Right ventricle myocardium superior (tissue), 1 donor: ENCODE measurements around the gene APOA1. TPM values are rescaled to one million over a fixed set of nuclear protein-coding genes. Genes with fewer than 3 reads are reported as not detected.

Experiments
- ATAC-seq: fragments of 200-7000 bp; cut with Tn5 transposase; one replicate; pipeline ENCODE4 v1.9.1; 2020; ENCODE audit warnings: mild to moderate bottlenecking; ENCODE audit not compliant: poor library complexity
- DNase-seq: peaks from one replicate; pipeline ENCODE4 v3.0.0-alpha.2; 2020
- intact Hi-C: fragments of 100-400 bp; cut with DNase I; formaldehyde crosslinking; loops from one replicate; pipeline ENCODE4 v1.11.2; 2022
- long read RNA-seq: library from polyadenylated mRNA; unstranded; transcript quantifications from one replicate; pipeline ENCODE4 v2.0.0, GENCODE V29; 2021
- total RNA-seq: library from RNA; stranded (reverse); fragmentation: NEBNext Ultra II Directional; extraction: Animal tissue kit (Norgen Biotek cat#: 25700); gene quantifications from one replicate; pipeline ENCODE4 v1.2.1, GENCODE V29; 2021
- donor health status: DM: no; HTN: yes; CAD: no; lungs with severe emphysema.

APOA1 gene
- total RNA-seq: 8.4 TPM
- long read RNA-seq, transcript APOA1-201 (4 exons, 1,227 nt): major isoform, 5 of 7 reads
- long read RNA-seq, partial matches to known transcripts: 1 of 7 reads
- long read RNA-seq, other reads (novel, unspliced or antisense): 0 of 7 reads

DNA sequence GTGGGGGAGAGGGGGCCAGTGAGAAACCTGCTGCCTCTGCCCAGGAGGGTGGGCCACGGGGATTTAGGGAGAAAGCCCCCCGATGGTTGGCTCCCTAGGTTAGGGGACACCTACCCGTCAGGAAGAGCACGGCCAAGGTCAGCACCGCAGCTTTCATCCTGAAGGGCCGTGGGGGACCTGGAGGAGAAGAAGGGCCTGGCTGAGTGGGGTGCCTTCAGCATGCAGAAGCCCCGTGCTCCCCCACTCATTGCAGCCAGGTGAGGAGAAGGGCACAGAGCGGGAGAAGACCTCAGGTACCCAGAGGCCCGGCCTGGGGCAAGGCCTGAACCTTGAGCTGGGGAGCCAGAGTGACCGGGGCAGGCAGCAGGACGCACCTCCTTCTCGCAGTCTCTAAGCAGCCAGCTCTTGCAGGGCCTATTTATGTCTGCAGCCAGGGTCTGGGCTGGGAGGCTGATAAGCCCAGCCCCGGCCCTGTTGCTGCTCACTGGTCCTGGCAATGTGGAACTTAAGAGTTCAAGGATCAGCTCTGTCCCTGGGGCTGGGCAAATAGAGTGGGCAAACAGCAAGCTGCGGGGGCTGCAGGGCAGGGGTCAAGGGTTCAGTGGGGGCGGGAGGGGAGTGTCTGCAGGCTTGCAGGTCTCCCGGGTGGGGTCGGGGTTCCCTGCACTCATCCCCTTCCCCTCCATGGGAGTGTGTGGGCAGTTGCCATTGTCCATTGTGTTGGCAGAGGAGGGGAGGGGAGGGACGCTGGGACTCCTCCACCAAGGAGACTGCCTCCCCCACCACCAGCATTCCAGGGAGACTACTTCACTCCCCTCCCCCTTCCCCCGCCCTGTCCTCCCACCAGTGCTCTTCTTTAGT, at the start of gene APOA1:
APOA1 (minus strand) TSS at position 392 of the 861 bp plus-strand sequence; CDS start at position 157, 235 bp downstream.
- intact Hi-C loops: no loop called here
- no peak for DNase-seq

DNA sequence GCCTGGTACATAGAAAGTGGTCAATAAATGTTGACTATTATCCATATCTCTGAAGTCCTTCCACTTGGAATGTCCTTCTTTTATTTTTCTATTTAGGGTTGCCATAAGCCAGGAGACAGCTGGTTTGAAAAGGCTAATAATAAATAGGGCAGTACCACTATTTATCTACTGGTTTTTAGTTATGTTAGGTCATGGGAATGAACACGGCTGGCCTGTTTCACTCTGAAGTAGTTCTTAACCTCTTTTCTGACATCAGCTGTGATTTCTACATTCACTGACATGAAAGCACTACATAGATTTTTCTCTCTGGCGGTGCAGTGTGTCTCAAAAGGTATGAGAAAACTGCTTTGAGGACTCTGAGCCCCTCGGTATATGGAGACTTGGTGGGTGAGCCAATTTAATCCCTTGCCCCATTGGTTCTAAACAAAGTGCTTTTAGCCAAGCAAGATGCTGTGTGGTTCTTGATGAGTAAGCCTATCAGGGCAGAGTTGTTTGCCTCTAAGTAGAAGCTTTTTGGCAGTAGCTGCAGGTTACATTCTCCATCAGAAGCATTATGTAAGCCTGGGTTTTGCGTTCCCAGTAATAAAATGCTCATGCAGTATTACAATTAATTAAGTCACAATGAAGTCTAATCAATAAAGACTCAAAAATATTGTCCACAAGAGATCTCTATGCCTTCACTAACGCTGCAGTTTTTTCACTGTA, 48.7 kb upstream of the APOA1 start:
- DNase-seq (no peak), ATAC-seq (peak; percentile 88)
- intact Hi-C loops: no loop called here

More for the DNA sequence above, at the start of gene APOA1:
- no peak for ATAC-seq

DNA sequence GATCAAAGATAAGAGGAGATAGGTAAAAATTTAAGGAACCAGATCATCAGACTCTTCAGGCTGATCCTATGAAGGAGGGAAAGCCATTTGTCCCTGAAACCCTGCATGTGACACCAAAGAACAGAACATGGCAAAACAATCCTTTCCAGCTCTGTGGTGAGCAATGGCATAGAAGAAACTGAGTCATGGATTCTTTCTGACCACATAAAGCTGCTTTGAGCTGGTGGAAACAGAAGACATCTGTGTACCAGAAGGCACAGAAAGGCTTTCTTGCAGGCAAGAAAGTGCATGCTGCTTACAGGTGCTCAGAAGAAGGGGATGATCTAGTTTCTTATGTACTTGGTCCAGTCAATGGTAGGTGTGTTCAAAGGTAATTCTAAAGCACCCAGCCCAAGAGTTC, 45.0 kb upstream of the APOA1 start:
- intact Hi-C loops: no loop called here
- ATAC-seq: no peak
- DNase-seq: no peak

DNA sequence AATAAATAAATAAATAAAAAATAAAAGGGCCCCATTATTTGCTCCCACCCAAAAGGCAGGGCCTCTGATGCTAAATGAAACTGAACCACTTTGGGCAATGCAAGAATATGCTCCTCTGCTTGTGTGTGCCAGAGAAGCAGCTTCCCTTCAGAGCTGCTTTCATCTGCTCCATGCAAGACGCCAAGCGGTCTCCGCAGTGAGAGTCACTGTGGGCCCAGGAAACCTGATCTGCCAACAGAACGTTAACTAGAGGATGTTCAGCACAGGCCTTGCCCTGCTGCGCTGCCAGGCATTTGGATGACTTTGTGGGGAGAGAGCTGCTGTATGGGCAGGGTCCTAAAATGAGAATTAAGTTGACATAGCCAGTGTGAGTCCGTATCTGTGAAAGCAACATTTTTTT, 43.7 kb upstream of the APOA1 start:
- intact Hi-C loops: no loop called here
- ATAC-seq (no peak), DNase-seq (no peak)

DNA sequence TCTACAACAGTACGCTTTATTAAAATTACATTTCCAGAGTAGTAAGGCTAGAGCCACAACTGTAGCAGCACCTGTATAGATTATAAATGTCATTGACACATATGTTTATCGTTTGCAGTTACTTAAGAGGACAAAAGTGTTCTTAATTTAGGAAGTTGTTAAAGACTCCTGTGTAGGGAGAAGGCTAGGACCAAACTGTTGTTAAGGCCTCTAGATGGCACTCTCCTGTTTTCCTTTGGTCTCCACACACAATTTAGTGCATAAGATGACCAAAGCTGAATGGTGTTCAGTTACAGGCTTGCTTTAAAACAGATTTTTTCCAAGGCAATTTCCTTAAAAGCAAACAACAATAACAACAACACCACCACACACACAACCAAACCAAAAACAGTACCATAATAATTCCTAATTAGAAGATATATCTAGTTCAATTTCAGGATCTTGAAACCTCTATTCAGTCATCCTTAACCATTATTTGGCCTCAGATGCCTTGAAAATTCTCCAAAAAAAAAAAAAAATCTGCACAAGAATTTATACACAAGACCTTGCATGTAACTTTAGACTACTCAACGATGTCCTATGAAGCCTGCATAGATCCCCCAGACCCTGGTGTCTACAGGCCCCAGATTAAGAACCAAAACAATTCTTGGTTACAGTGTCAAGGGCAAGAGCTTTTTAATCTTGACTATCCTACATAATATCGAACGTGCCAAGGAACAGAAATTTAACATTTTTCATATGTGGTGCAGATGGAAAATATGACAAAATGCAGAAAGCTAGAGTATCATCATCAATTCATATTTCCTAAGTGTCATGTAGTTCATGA, 42.6 kb upstream of the APOA1 start:
- DNase-seq: no peak
- intact Hi-C loops: loop anchor here (5.0 kb wide), 1 partner anchor 227 kb away; no protein-coding TSS in a partner anchor

DNA sequence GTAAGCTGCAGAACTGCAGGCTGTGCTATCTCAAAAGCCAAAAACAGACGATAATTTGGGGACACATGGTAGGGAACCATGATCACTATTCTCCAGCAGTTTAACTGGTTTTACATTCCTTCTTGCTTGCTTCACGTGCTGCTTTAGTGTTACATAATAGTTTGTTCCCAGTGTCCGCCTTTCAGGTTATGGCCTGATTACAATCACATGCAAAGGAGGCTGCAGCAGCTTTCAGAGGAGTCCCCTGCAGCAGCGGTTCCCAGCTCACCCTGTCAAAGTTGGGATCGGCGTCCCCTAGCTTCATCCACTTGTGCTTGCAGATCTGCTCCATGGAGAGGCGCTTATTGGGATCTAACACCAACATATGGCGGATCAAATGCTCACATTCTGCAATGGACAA, 39.2 kb upstream of the APOA1 start:
- ATAC-seq: no peak
- no peak for DNase-seq
- intact Hi-C loops: loop anchor here (5.0 kb wide), 1 partner anchor 231 kb away; no protein-coding TSS in a partner anchor

More for the DNA sequence above, 42.6 kb upstream of the APOA1 start:
- peak; percentile 87 for ATAC-seq

DNA sequence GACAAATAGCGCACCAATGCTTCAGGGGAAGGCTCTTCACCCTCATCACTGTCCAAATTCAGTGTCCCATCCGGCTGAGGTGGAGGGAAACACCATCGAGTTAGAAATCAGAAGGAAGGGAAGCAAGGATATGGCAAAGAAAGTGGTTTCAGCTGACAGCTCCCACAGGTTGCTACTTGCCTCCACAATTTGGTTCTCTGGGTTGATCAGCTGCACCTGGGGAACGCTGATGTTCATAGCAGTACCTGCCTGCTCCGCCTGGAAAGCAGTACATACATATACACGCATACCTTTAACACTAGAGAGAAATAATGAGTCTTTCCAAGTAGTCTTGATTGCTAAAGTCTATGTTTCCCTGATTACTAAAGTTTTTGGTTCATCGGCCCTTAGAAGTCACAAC, 37.8 kb upstream of the APOA1 start:
- DNase-seq (no peak), ATAC-seq (no peak)
- intact Hi-C loops: loop anchor here (5.0 kb wide), 1 partner anchor 232 kb away; no protein-coding TSS in a partner anchor

DNA sequence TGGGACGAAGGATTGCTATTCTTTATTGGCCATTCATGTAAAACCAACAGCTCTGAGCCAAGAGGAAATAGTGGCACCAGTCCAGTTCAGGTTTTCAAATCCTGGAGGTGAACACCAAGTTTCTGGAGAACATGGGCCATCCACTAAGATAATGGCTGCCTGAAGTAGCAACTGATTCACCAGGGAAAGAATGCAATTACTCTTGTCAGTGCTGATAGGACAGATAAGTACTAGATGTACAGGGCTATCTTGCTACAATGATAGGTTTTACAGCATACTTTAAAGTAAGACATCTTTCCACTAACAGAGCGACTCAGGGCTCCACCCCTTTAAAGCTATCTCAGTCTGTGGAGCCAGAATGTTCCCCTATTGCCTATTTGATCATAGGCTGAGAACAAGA, 36.8 kb upstream of the APOA1 start:
- peak; percentile 51 for ATAC-seq
- DNase-seq: no peak
- intact Hi-C loops: no loop called here

DNA sequence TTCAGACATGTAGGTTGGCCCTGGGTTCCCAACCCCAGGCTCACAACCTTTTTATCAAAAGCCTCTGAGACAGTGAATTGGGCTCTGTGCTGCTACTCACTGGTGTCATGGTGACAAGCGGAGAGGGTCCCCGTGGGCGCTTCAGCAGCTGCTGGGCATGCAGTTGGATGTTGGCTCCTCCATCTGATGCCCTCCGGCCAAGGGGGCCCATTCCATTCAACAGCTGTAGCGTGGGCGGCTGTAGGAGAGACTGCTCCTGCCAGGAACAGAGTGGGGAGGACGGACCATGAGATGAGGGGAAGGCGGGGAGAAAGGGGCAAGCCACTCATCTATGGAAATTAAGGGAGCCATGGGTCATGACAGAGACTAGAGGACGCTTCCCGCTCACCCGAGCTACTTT, 36.0 kb upstream of the APOA1 start:
- intact Hi-C loops: no loop called here
- DNase-seq: no peak

DNA sequence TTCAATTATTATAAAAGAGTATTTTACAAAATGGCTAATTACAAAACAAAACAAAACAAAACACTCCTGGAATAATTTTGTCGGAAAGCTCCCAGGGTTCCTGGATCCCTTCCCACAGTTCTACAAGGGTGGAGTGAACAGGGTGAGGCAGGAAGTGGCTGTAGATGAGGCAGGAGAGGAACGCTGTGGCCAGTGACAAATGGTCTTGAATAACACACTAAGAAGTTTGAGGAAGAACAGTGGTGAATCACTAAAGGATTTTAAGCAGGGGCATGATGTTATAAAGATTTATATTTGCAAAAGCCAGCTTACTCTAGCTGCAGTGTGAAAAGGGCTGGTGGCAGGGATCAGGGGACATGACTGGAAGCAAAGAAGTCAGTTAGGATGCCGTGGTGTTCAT, 33.8 kb upstream of the APOA1 start:
- ATAC-seq: no peak
- DNase-seq: no peak
- intact Hi-C loops: no loop called here

More for the DNA sequence above, 36.0 kb upstream of the APOA1 start:
- ATAC-seq: no peak

DNA sequence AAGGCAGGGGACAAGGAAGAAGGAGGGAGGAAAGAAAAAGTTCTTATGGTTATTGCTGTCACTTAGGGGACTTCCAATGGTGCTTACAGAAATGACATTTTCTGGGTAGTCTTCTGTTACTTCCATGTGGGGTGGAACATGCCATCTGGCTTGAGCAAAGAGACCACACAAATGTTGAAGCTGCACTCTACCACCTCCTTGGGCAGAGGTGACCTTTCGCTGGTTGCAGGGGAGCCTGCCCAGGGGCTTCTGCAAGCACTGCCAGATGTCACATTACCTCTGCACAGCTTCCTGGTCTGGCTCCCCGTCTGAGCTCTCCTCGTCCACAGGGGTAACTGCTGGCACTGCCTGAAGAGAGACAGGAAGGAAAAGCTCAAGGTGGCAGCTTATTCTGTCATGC, 32.6 kb upstream of the APOA1 start:
- DNase-seq: no peak
- intact Hi-C loops: no loop called here
- no peak for ATAC-seq

DNA sequence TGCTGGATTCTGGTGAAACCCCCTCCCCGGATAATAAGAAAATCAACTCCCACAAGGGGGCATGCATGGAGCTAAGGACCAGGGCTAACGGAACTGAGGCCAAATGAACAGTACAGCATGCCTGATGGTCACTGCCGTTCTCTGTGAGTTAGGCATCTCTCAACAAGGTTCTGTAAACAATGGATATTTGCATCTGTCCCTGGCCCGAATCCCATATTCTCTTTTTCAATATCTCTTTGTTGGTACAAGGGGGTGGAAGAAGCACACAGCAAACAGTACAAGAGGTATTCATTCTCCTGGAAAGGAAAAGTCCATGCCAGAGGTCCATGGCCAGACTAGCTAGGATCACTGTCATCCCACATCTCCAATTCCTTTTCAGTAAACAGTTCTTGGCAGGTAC, 32.2 kb upstream of the APOA1 start:
- intact Hi-C loops: no loop called here
- no peak for DNase-seq
- ATAC-seq: no peak

DNA sequence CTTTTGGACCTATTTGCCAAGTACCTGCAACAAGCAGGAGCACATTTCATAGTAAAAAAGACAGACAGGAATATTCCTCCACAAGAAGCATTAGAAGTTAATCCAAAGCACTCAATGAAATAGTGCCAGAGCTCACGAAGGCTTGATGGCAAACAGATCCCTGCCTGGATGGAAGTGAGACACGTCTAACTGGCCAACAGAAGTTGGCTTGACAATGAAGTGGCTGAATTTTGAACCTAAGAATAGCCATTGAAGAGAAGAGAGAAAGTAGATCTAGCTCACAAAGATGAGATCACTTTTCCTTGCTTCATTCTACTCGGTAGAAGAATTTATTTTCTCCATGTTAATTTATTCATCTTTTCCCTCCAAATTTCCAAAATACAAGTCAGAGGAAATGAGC, 30.6 kb upstream of the APOA1 start:
- intact Hi-C loops: no loop called here
- DNase-seq: no peak
- ATAC-seq: peak; percentile 70

DNA sequence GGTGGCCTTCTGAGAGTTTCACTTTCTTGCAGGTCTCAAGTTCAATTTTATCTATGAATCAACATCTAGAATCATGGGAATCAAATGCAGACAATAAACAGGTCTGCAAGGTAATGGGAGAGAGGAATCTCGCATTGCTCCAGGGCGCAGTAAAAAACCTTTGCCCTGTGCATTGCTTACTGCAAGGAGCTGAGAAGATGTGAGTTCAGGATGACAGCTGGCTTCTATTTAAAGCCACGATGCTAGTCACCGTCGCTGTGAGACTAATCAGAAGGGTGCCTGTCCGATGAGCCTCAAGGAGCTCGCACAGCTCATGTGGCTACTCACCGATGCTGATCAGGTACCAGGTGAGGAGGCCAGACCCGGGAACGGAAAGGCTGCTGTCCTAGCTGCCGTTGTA, 30.2 kb upstream of the APOA1 start:
- intact Hi-C loops: no loop called here
- peak; percentile 14 for ATAC-seq
- no peak for DNase-seq

DNA sequence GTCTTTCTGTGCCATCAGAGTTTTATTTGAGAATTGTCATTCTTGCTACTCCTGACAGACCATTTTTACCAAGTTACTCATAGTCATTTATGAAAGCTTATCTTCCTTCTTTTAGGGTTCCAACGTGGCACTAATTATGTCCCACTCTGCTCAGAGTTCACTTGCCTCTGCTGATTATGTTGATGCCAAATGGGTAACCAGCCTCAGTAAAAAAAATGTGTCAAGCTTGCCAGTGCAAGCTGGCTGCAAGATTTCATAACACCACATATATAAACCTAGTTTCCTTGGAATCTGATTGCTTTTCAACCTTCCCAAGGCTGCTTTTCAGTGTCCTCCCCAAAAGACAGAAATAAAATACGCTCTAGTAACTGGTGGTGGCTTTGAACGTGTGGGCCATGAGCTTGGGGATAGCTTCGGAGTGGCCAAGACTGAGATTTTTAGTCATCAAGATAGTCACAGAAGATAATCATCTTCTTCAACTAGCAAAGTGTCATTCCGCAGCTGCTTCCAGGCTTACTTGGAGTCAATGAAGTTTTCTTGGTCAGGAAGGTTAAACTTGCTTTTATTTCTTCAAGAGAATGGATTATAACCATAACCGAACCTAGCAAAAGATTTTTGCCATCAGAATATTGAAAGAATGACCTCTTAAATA, 29.5 kb upstream of the APOA1 start:
- ATAC-seq (peak; percentile 73), DNase-seq (no peak)
- intact Hi-C loops: no loop called here

DNA sequence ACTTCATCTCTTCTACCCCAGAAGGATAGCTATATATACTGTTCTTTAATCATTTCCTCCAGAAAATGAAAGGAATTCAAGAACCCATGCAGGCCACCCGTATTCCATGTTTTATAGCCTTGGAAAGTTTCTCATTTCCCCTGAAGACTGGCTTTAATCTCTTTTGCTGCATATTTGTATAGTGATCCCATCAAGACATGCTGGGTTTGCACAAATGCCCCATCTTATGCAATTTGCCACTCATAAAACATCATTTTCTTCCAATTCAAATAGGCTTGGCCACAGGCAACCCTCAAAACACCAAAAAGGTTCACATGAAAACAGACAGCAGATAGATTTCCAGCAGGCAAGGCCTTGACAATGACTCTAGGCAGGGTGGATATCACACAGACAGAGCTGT, 28.3 kb upstream of the APOA1 start:
- intact Hi-C loops: no loop called here
- ATAC-seq: no peak
- DNase-seq: no peak

DNA sequence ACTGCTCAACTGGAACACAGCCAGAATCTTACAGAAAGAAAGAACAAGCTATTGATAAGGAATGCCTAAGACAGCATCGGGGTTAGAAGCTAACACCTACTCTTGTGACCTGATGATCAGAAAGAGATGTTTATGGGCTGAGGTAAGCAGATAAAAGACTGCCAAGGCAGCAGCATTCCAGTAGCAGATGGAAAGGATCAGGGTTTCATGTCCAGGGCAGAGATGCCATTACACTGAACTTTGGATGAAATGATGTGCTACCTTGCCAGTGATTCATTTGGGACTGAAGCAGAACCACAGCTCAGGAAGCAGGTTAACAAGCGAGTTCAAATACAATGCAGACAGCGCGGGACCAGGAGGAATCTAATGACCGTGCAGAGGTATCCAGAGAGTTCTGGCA, 27.1 kb upstream of the APOA1 start:
- no peak for DNase-seq
- intact Hi-C loops: no loop called here
- ATAC-seq: no peak

DNA sequence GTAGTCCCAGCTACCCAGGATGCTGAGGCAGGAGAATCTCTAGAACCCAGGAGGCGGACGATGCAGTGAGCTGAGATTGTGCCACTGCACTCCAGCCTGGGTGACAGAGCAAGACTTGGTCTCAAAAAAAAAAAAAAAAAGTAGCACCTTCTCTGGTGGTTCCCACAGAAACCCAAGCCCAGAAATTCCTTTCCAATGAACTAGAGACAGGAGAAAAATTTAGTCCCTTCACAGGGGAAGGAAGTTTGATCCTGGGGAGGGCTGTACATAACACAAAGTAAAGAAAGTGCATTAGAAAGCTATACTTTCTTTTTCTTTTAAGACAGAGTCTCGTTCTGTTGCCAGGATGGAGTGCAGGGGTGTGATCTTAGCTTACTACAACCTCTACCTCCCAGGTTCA, 25.5 kb upstream of the APOA1 start:
- intact Hi-C loops: no loop called here
- ATAC-seq (no peak), DNase-seq (no peak)
